GM19099 (cell line): ENCODE results near the gene DVL1.

ENCODE experiments used
- POLR2A ChIP-seq: IDR thresholded peaks from 3 replicates; pipeline ENCODE4 v1.6.1; 2011; ENCODE audit warnings: low read depth; ENCODE audit not compliant: insufficient read length; ENCODE audit errors: extremely low read depth

Gene DVL1

DNA sequence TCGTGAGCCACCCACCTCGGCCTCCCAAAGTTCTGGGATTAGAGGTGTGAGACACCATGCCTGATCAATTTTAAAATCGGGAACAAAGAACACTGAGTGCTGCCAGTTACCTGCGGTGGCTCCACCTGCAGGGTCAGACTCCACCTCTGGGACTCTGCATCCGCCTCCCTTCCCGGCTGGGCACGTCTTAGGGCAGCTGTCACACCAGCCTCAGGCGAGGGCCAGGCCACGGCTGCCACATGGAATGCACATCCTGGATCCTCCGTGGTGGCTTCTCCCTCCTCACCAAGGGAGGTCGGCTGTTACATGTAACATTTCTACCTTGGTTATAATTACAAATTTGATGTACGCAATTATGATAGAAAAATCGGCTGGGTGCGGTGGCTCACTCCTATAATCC, 15.0 kb upstream of the DVL1 start:
- TF ChIP-seq POLR2A = no peak

DNA sequence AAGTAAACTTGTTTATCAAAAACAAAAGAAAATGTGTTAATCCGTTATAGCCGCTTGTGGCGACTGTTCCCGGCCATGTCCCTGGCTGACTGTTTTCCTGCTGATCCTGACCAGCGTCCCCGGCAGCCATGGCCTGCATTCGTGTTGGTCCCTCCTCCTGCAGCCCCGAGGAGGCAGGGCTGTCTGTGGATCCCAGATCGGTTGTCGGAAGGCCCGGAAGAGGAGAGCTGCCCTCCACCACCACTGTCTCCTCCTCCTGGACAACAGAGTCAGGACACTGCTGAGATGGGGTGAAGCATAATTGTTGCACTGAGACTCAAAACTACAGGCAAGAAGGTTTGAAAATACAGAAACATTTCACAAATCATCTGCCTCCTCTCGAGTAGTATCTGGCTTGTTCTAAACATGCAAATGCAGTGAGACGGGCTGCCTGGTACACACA, 12.8 kb upstream of the DVL1 start:
- TF ChIP-seq POLR2A = no peak

DNA sequence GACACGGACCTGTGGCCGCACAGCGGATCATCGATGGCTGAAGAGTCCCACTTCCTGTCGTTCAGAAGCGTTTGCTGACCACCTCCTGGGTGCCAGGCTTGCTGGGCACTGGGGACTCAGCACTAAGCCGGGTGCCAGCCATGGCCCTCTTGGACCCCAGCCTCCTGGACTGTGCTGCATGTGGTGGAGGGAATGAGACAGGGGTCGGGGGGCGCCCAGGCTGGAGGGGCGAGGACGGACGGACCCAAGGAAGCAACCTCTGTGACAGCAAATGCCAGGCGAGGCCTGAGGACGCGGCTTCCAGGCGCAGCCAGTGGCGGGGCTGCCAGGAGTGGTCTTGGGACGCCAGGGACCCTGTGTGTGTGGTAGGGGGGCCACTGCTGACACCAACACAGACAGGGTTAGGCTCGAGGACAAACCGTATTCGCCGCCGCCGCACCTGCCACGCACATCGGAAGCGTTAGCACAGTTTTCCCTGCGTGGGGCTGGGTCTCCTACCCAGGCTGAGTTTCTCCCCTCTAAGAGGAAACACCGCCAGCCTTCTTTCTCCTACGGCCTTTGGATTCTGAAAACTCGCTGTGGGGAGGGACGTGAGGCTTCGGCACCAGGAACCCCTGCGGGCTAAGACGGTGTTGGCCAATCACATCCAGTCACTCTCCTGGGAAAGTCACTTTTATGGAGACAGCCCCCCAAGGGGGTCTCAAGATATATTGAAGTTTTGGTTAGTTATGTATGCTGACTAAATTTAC, 12.2 kb upstream of the DVL1 start:
- TF ChIP-seq POLR2A = no peak

DNA sequence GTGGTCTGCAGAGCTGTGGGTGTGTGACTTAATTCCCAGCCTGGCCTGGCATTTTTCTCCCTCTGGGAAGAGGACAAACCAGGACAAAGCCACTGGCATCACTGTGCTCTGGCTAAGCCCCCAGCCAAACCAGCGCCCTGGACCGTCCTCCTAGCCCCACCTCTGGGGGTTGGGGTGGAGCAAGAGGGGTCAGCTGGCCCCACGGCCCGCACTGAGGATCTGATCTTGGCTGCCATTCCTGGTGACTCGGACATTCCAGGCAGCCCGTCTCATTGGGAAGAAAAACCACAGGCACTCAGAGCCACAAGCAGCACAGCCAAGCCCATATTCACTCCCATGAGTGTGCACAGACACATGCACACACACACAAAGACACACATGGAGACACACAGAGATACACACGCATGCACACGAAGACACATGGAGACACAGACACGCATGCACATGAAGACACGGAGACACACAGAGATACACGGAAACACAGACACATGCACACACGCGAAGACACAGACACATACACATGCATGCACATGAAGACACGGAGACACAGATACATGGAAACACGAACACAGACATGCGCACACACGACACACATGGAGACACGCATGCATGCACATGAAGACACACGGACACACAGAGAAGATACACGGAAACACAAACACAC, 11.4 kb upstream of the DVL1 start:
- TF ChIP-seq POLR2A = no peak

DNA sequence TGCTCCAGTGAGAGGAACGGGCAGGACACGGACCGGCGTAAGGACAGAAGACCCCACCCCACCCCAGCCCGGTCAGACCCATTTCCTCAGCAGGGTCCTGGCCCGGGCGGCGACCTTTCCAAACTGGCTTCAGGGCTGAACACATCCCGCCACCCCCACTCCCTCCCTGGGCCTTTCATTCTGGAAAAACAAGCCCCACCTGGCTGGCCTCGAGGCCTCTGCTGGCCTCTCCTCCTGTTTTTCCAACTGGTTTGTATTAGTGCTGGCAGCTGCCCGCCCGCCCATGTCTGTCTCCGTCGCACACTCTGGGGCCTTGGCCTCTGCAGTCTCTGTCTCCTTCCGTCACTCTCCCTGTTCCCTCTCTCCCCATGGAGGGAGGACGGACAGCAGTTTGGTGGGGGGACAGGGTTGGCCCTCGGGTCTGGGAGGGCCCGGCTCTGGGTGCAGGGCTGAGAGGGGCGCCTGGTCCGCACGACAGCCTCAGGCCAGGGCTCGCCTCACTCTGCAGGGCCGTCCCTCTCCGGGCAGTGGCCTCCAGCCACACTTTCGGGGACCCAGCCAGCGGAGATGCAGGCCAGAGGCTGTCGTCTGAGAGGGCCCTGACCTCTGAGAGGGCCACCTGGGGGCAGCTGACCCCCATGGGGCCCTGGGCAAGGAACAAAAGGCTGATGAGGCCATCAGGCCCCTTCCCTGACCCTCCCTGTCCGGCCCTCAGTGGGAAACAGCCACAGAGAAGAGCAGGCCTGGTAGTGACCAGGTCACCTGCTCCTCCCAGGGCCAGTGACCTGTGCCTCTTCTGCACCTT, 10.6 kb upstream of the DVL1 start:
- TF ChIP-seq POLR2A = no peak

DNA sequence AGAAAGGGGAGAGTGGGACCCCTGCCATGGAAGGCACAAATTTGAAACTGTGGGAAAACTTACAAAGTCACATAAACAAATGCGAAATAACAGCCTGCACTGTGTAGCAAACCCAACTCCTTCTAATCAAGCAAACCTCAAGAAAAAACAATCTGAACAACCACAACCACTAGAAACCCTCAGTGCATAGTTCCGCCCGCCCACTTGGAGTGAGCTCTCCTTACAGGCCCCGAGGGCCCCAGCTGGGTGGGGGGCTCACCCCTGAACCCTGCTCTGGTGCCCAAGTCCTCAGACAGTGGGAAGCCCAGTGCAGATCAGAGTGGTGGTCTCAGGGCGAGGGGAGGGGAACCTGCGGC, 10.1 kb upstream of the DVL1 start:
- TF ChIP-seq POLR2A = no peak

DNA sequence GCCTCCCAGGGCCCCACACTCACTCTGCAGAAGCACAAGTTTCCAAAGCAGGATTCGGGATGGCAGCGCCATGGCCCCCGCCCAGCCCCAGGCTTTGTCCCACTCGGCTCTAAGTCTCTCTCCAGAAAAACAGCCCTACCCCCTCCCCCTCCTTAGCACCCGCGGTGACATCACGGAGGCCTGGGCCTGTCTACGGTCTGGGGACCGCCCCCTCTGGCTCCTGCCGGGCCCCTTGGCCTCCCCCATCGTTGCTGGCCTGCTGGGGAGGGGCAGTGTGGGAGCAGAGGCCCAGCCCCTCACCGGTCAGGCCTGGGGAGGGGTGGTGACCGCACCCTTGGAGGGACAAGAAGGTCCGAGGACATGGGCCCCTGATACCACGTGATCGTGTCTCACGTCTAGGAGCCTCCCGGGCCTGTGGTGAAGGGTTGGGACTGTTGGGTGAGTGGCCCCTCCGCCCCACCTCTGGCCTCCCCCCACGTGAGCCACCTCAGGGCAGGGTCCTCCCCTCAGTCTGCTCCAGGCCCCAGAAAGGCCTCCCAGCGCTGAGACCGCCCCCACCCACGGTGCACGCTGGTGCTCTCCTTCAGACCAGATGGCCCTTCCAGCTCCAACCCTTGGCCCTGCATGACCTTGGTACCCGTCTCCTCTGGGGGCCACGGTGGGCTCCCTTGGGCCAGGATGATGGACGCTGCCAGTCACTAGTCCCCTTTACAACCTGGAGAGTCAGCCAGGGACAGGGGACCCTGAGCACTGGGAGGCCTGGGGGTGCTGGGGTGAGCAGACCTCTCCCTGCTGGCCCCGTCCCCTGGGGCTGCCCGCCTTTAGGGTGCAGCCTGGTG, 9.4 kb upstream of the DVL1 start, which contains the start of gene MXRA8:
TSS of gene MXRA8 (minus strand) at position 123 of the 839 bp plus-strand sequence. CDS start at position 72, 51 bp downstream.
- no peak for TF ChIP-seq POLR2A

DNA sequence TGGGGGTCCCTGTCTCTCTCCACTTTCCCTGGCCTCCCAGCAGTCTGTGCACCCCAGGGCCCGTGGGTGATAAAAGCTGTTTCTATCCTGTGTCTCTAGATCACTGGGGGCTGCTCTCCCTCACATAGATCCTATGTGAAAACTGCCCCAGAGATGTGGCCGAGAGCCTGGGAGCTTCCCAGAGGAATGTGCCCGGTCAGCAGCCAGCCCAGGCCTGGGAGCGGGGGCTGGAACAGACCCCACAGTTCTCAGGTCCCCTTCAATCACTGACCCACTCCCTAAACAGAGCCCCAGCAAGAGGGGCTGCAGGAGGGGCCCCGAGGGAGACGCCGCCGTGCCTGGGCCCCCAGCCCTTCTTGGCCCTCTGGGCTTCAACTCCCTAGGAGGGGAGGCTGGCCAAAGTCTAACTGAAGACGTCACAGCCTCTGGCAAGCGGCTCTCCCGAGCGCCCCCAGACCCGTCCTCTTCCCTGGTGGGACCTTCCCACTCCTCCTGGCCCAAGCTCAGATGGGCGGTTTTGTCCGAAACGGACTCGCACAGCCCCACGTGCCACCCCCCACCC, 8.7 kb upstream of the DVL1 start:
- no peak for TF ChIP-seq POLR2A

DNA sequence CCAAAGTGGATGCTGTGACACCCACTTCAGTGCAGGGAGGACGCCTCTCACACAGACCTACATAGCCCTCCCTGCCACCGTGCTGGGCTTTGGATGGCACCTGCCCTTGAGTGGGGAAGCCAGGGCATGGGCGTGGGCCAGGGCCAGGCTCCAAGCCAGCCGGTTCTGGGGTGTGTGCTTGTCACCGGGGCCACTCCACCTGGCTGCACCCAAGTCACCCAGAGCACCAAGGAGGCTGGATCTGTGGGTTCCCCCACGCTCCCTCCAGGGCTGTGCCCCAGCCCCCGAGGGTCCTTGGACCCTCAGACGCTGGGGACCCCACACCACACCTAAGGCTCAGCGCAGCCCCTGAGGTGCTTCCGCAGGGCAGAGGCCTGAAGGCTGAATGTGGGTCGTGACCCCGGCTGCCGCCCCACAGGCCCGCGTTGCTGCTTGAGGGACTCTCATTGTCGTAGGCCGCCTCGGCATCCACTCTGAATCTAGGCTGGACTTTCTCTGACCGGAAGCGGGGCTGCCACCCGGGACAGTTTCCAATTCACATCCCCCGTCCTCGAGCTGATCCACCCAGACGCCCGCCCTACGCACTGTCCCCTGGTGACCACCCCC, 7.7 kb upstream of the DVL1 start:
- no peak for TF ChIP-seq POLR2A

DNA sequence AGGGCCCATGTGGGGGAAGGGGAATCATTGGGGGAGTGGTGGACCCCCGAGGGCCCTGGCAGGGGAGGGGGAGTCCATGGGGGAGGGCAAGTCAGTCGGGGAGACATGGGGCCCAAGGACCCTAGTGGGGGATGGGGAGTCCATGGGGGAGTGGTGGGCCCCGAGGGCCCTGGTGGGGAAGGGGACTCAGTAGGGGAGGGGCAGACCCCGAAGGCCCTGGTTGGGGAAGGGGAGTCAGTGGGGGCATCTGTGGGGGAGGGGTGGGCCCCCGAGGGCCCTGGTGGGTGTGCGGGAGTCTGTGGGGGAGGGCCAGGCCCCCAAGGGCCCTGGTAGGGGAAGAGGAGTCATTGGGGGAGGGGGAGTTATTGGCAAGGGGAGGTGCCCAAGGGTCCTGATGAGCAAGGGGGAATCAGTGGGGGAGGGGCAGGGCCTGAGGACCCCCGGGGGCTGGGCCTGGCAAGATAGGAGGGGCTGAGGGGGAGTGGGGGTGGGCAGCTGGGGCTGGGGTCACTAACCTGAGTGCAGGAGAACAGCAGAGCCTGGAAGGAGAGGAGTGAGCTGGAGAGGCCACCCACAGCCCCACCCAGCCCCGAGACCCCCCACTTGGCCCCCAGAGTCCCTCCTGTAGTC, 7.1 kb upstream of the DVL1 start:
- no peak for TF ChIP-seq POLR2A

DNA sequence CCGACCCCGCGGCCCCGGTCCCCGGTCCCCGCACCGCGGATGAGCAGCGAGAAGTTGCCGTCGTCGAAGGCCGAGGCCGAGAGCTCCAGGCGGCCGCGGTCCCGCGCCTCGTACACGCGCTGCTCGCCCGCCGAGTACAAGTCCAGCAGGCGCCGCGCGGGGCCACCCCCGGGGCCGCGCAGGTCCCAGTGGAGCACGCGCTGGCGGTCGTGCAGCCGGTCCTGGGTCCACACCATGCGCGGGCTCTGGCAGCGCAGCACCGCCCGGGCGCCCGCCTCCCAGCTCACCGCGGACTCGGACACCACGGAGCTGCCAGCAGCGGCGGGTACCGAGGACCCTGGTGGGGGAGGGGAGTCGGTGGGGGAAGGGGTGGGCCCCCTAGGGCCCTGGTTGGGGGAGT, 6.2 kb upstream of the DVL1 start:
- no peak for TF ChIP-seq POLR2A

DNA sequence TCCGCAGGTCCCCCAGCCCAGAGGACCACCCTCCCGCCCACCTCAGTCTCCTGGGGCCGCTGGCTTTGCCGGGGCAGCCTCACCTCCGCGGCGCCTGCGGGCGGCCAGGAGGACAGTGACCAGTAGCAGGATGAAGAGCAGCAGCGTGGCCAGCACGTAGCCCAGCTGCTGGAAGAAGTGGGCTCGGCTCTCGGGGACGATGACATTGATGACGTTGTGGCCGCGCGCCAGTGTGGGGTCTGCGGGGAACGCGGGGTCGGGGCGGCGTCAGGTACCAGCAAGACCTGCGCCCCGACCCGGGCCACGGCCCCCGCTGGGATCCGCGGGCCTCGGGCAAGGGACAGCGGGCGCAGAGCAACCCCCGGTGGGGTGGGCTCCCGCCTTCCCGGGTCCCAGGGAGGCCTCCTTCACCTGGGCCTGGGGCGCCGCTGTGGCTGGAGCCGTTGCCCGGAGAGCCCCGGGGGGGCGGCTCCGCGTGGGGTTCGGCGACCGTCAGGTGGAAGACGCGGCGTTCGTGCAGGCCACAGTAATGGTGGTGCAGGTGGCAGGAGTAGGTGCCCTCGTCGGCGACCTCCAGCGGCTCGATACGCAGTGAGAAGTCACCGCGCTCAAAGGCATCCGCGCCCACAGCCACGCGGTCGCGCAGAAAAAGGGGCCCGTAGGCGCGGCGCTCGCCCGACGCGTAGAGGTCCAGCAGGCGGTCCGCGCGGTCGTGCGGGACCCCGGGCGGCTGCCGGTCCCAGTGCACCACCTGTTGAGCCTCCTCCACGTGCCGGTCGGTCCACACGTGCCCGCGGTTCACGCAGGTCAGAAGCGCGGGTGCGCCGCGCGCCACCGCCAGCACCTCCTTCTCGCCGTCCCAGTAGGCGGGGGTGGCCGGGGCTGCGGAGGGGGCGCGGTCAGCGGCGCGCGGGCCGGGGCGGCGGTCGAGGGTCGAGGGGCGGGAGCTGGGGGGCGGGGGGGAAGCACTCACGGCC, 5.3 kb upstream of the DVL1 start:
- no peak for TF ChIP-seq POLR2A

DNA sequence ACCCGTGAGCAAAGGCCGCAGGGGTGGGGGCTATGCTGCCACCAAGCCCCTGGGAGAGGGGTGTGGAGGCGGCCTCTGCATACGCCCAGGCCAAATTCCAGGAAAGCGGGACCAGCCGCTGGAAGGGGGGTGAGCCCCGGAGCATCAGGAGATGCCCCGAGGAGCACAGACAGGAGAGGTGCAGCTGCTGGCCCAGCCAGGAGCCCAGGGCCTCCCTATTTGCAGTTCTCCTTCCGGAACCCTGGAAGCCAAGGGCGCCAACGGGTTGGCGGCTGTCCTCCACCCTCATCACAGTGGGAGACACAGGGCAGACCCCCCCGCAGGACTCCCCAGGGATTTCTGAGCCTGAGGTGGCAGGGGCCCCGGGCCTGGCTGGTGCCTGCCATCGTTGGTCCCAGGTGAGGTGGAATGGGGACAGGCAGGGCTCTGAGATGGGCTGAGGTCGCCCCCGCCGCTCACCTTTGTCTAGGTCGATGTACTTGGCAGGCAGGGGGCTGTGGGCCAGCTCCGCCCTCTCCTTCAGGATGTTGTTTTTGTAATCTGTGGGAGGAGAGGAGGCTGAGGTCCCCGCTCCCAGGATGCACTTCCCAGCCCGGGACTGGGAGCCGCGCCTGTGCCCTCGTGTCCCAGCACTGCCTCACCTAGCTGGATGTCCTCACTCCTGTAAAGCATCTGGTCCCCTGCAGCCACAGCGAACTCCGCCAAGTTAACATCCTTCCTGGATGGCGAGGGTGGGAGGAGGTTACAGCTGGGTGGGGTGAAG, 4.4 kb upstream of the DVL1 start:
- TF ChIP-seq POLR2A = no peak
